WERI-Rb-1 (cell line): ENCODE results near the gene COL15A1.

Experiments
- DNase-seq: peaks from one replicate; pipeline ENCODE4 v3.0.0-alpha.2; 2020
- H3K27ac ChIP-seq: fragments of 250-450 bp; sonication (Bioruptor Pico); 2 replicates; pipeline ENCODE4 v1.5.1; 2020; ENCODE audit warnings: mild to moderate bottlenecking, moderate library complexity
- H3K27me3 ChIP-seq: fragments of 250-450 bp; sonication (Bioruptor Pico); 2 replicates; pipeline ENCODE4 v1.5.1; 2021; ENCODE audit warnings: mild to moderate bottlenecking, low read depth, moderate library complexity; ENCODE audit not compliant: insufficient read depth, severe bottlenecking
- H3K36me3 ChIP-seq: fragments of 250-450 bp; sonication (Bioruptor Pico); 2 replicates; pipeline ENCODE4 v1.5.1; 2020; ENCODE audit warnings: mild to moderate bottlenecking, moderate library complexity
- H3K4me3 ChIP-seq: 2 replicates; pipeline ENCODE4 v1.5.1; 2011; ENCODE audit warnings: low read depth, mild to moderate bottlenecking, control low read depth, low read length
- H3K9me3 ChIP-seq: fragments of 250-450 bp; sonication (Bioruptor Pico); 2 replicates; pipeline ENCODE4 v1.5.1; 2021; ENCODE audit warnings: mild to moderate bottlenecking, moderate library complexity; ENCODE audit not compliant: severe bottlenecking
- TF ChIP-seq, protein P1 (sequence below): IDR thresholded peaks from 2 replicates; pipeline ENCODE4 v1.5.1; 2011; ENCODE audit warnings: low read depth, mild to moderate bottlenecking, control low read depth, inconsistent platforms, low read length

COL15A1 gene

DNA sequence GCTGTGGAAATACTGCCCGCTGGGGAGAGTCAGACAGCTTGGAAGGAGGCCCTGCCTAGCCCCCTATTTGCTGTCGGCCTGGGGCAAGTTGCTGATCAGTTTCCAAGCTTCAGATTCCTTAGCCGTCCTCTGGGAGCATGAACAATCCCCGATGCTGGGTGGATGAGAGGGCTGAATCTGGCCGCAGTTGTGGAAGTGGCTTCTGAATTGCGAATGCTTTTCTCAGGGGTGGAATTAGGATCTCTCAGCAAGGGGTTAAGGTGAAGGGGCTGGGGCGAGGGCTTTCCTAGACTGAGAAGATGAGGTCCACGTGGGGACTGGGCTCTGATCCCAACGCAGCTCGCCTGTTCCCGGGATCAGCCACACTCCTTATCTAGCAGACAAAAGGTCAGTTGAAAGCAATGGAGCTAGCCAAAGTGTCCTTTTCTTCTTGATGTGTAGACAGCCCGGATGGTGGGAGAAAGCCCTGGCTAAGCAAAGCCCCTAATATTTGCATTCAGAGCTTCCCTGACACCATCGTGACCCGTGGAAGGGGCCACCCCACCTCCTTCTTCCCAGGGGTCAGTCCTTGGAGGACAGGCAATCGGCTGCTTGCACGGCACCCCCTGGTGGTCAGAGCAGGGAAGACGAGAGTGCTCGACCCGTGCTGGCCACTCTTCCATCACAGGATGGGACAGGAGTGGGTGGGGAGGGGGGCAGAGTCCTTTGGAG, 54.9 kb downstream of the COL15A1 start:
- H3K4me3 ChIP-seq: peak overlapping the region; percentile 29
- TF ChIP-seq, protein P1, sequence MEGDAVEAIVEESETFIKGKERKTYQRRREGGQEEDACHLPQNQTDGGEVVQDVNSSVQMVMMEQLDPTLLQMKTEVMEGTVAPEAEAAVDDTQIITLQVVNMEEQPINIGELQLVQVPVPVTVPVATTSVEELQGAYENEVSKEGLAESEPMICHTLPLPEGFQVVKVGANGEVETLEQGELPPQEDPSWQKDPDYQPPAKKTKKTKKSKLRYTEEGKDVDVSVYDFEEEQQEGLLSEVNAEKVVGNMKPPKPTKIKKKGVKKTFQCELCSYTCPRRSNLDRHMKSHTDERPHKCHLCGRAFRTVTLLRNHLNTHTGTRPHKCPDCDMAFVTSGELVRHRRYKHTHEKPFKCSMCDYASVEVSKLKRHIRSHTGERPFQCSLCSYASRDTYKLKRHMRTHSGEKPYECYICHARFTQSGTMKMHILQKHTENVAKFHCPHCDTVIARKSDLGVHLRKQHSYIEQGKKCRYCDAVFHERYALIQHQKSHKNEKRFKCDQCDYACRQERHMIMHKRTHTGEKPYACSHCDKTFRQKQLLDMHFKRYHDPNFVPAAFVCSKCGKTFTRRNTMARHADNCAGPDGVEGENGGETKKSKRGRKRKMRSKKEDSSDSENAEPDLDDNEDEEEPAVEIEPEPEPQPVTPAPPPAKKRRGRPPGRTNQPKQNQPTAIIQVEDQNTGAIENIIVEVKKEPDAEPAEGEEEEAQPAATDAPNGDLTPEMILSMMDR: peak; percentile 98
- H3K27me3 ChIP-seq: no peaks in the 10 kb centered on the region
- H3K36me3 ChIP-seq: no peaks in the 10 kb centered on the region
- DNase-seq: peak; percentile 92
- no peak overlapping the region for H3K27ac ChIP-seq
- H3K9me3 ChIP-seq: no peaks in the 10 kb centered on the region

- Histone ChIP-seq H3K36me3 (no peaks in the 10 kb centered on the region), H3K27ac (no peak overlapping the region), H3K9me3 (no peaks in the 10 kb centered on the region), H3K27me3 (no peaks in the 10 kb centered on the region), H3K4me3 (no peak overlapping the region)
- TF ChIP-seq, protein P1: no peak
- no peak for DNase-seq
These were observed 55.4 kb downstream of the COL15A1 start for GRCh38 chr9:98999152-98999525.

GRCh38 chr9:99000476-99001395, 57.0 kb downstream of the COL15A1 start:
- TF ChIP-seq, protein P1: peak; percentile 85
- peak; percentile 74 for DNase-seq
- H3K4me3 ChIP-seq: no peak overlapping the region
- no peak overlapping the region for H3K27ac ChIP-seq
- no peaks in the 10 kb centered on the region for H3K9me3 ChIP-seq
- no peaks in the 10 kb centered on the region for H3K27me3 ChIP-seq
- no peaks in the 10 kb centered on the region for H3K36me3 ChIP-seq

GRCh38 chr9:99001892-99002291, 58.2 kb downstream of the COL15A1 start:
- H3K27ac ChIP-seq: no peak overlapping the region
- no peaks in the 10 kb centered on the region for H3K9me3 ChIP-seq
- no peak for DNase-seq
- TF ChIP-seq, protein P1: no peak
- H3K36me3 ChIP-seq: no peaks in the 10 kb centered on the region
- H3K27me3 ChIP-seq: no peaks in the 10 kb centered on the region
- H3K4me3 ChIP-seq: no peak overlapping the region

DNA sequence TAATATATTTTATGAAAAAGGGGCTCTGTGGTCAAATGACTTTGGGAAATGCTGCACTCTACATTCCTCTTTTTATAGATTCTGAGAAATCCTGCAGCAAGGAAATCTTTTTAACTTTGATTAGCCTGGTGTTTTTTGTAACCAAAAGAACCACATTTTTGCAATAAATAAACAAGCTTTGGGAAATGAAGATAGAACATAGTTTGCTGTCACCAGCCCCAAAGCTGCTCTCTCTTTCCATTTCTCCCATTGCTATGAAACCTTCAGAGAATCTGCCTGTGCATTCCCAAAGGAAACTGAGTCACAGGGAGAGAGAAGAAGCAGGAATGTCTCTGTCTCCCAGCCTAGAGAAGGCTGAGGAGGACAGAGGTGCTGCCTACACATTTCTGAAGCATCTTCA, 59.0 kb downstream of the COL15A1 start:
- TF ChIP-seq, protein P1: no peak
- Histone ChIP-seq H3K27me3 (no peaks in the 10 kb centered on the region), H3K36me3 (no peaks in the 10 kb centered on the region), H3K9me3 (no peaks in the 10 kb centered on the region), H3K27ac (no peak overlapping the region), H3K4me3 (no peak overlapping the region)
- no peak for DNase-seq
